Right renal pelvis (tissue), 4 donors: Measurements from ENCODE around the gene SINHCAF. TPM values are rescaled to one million over a fixed set of nuclear protein-coding genes. Genes with fewer than 3 reads are reported as not detected.

Source experiments
- DNase-seq, 4 donors: peaks; one replicate each; pipeline ENCODE4 v3.0.0-alpha.2; 2013; ENCODE audit warnings: low read depth in 4 of 4, low spot score in 3 of 4, missing footprints in 1 of 4
- polyA plus RNA-seq, 4 donors: library from polyadenylated mRNA; unstranded; fragments of 120-200 nt; gene quantifications; one replicate each; pipeline ENCODE4 v1.2.1, GENCODE V29; 2013; ENCODE audit not compliant: insufficient read length in 4 of 4

SINHCAF gene
- polyA plus RNA-seq, 4 donors, result 258 to 308 (median 277) TPM

DNA sequence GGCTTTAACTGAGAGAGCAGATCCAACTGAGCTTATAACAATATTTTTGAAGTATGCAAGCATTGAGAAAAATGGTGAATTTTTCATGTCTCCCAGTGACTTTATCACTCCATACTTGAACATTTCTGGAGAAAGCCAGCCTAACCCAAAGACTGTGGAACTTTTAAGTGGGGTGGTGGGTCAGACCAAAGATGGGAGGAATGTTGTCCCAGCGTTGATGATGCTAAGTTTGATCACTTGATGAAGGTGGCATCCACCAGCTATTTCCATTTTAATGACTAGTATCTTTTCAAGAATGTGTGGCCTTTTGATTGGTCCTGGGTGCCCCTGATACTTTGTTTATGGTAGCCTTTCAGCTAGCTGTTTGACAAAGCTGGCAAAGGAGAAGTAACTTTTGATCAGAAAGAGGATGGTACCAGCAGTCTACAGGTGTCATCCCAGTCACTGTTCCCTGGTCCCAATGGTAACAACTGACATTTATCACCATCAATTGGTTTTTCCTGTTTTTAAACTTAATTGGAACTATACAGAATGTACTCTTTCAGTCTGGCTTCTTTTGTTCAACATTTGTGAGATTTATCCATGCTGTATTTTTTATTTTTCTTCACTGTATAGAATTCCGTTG, 14.2 kb downstream of the SINHCAF start:
- DNase-seq, result no peak

DNA sequence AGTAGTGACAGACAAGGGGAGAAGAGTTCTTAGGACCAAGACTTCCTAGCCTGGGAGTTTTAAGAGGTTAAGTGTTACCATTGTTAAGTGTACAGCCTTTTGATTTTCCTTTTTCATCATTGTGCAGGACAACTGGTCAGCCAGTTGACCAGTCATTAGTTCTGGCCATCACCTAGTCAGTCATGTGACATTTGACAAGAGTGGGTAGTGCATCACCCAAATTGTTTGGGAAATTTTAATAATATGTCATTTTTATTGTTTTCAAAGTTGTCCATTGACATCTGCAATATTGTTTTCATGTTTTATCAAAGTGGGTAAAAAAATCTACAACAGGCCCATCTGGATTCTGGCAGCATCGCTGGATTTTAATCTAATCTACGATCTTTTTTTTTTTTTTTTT, 15.5 kb downstream of the SINHCAF start:
- no peak for DNase-seq

DNA sequence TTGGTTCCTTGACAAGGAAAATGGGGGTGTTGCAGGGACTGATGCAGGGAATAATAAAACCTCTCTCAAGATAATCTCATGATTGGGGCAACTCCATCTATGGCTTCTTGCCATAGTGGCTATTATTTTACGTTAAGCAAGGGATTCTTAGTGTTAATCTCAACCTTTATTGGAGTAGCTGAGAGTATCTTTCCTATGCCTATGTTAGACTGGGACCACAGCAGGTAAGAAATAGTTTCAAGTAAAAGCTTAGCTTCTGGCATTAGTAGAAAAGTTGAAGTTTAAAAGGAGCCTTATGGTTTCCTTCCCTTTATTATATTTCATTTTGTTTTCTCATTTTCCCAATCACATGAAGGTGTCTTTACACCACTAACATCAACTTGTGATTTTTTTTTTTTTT, 16.7 kb downstream of the SINHCAF start:
- no peak for DNase-seq

DNA sequence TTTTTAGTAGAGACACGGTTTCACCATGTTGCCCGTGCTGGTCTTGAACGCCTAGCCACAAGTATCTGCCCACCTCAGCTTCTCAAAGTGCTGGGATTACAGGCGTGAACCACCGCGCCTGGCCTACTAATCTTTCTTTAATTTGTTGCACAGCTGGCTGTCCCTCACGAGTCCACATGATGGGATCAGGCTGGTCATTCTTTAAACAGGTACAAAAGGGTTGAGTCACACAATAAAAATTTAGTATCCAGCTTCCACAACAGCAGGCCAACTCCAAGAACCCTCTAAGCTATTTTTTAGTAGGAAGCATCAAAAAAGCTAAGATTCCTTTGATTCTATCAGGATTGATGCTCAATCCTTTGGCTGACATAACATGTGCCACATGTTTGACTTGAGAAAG, 17.8 kb downstream of the SINHCAF start:
- DNase-seq, result no peak

DNA sequence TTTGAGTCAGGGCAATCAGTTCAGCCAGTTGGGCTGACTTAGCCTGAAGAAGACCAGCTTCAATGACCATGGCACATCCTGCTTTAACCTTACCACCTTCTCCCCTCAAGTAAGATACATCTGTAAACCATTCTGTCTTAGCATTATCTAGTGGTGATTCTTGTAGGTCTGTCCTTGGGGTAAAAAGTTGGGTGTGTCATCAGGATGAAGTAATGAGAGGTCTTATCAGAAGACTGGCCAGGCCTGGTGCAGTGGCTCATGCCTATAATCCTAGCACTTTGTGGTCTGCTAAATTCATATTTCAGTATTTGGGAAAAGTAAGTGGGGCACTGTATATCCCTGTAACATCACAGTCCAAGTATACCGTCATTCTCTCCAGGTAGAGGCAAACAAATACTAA, 19.1 kb downstream of the SINHCAF start:
- no peak for DNase-seq

DNA sequence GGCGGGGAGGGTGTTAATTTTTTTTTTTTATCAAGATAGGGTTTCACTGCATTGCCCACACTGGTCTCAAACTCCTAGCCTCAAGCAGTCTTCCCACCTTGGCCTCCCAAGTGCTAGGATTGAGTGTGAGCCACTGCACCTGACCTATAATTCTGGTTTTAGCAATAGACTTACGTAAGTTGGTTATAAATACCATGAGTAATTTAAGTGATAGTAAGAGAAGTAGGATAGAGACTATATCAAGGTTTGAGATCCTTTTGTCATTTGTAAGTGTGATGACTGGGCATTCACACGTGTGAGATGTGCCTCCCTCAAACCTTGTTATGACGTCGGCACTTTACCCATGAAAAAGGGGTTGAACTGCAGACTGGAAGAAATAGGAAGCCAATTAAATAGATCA, 22.5 kb downstream of the SINHCAF start:
- no peak for DNase-seq

DNA sequence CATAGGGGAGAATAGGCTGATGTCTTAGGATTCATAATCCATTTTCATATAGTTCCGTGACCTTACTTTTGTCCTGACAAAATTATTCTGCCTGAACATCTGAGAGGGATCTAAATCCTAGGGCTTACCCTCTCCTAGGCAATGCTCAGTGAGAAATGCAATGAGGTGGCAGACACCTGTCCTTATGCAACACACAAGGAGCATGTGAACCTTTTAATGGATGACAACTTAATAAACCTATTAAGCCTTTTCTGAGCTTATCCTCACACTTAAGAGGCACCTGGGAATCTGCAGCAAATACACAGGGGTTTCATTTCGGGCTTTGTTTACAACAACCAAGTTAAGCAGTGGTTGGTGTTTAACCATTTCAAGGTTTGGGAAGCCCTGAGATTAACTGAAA, 24.6 kb downstream of the SINHCAF start:
- DNase-seq, result no peak

DNA sequence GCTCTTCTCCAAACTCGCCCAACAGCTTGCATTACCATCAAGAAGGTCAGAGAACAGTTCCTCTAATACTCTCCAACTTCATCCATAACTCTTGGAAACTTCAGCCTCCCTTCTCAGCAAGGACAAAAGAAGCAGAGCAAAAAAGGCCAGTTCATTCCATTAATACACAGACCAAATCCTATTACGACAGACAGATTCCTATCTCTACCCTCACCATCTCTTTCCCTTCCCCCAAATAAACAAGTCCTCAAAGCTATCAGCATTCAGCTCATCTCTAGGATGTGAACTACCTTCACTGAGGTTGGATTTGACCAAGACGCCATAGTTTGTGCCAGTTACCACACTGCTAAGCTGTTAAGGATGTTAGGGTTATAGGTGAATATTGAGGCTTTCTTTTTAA, 25.2 kb downstream of the SINHCAF start:
- DNase-seq, result no peak

DNA sequence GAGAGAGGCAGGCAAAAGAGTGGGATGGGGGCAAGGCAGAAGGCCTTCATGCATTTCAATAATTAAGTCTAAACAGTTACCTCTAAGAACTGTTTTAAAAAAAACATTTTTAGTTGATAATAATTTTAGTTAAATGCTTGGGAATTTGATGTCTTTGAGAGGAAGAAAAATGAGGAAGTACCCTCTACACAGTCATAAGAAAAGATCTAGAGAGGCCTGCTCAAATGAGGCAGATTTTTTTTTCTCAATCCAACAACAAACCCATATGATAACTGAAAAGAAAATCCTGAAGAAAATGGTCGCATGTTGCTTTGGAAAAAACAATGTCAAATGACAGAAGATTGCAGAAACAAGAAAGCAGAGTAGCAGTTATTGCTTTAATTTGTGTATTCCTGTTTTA, 25.6 kb downstream of the SINHCAF start:
- DNase-seq, result no peak

DNA sequence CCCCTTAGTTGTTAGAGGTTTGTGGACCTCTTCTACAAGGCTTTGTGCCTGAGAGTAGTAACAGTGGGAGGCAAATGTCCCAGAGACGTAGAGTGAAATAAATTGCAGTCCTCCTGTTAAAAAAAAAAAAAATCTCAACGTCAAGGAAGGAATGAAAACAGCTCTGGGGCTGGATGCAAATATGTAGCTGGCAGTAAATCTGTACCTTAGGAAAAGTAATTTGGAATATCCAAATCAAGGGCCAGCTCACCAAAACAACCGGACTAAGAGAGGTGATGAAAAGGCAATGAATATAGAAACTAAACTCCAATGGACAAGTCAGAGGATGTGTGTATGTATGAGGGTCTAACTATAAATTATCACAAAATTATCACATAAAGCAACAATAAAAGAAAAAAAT, 27.0 kb downstream of the SINHCAF start:
- no peak for DNase-seq

DNA sequence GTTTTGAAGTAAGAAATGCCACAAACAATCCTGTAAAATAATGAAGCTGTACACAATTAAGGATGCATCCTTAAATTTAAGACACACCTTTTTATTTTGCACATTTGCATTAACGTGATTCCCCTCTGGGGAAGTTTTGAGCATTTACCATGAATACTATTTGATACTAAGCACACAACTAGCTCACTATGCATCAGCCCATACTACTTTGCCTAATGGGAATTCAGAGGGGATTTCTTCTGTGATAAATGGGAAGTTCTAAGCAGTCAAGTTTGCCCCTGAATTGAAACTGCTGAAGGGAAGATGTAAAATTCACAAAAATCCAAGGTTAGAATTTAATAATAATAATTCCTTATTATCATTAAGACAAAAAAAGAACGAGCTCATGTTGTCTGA, 27.4 kb downstream of the SINHCAF start:
- no peak for DNase-seq

DNA sequence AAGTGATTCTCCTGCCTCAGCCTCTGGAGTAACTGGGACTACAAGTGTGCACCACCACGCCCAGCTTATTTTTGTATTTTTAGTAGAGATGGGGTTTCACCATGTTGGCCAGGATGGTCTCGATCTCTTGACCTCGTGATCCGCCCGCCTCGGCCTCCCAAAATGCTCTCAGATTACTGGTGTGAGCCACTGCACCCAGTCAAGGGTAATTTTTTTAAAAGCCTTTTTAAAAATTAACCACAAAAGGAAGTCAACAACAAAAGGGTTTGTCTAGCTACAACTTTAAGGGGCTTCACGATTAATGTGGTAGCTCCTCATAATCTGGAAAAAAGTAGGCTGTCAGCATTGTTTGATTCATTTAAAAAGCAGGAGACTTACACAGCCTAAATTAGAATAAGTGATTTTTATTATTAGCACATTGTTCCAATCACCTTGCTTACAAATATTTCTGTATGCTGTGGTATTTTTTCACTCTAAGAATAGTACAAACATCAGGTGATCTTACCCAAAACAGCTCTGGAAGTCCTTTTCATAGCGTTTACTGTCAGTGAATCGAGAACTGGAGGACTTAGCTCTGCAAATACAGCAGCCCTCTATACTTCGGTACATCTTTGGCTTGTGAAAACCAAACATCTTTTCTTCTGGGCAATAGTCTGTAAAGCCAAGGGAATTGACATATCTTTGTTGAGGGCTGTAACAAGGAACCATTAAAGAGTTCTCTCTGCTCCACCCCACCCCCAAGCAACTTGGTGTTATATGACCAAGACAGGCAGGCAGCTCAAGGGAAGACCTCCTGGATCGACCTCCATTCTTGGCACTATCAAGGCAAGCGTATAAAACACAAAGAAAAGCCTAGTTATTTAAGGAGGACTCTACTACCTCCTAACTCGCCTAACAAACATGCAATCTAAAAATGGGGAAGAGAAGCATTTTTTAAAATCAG, 28.1 kb downstream of the SINHCAF start:
- DNase-seq, result no peak

DNA sequence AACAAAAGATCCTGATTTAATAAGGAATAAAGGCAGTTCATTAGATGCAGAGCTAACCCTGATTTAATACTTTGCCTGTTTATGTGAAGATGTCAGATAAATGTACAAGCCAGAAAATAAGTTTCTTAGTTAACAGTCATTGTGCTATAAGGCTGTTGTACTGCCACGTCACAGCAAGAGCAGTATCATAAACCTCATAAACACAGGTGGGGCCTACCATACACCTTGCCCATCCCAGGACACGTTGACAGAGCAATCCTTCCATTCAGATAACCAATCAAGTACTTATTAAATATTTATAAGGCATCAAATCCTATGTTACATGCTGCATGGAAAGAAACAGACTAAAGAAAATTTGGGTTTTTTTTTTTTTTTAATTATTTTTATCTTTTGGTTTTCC, 36.5 kb downstream of the SINHCAF start:
- no peak for DNase-seq

DNA sequence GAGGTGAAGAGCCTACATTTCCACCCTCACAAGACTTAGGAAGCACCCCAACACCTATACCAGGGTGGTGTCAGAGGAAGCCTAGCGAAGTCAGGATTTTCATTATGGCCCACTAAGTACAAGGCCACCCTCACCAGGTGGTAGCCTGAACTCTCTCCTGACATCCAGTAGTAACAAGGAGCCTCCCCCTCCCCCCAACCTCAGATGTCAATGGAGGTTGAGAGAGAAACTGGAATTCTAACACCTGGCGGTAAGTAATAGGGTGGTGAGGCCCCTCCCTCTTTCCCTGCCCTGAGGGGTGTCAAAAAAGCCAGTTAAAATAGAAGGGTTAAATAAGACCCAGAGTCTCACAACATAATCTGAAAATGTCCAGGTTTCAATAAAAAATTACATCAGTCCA, 37.6 kb downstream of the SINHCAF start:
- no peak for DNase-seq

DNA sequence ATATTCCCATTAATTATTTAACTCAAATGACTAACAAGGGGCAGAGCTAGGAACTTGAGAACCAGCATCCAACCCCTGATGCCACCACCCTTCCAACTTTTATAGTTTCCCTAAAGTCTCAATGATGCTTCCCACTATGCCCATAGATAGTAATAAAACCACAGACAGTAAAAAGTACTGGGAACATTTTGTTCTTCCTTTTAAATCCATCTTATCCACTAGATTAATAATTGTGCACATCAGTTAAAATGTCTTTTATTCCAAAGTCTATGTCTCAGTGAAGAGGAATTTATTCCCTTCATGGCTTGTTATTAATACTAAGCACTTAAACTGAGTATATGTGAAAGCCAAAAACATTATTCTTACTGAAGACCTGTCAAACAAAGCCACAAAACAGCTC, 45.8 kb downstream of the SINHCAF start:
- DNase-seq, result no peak

DNA sequence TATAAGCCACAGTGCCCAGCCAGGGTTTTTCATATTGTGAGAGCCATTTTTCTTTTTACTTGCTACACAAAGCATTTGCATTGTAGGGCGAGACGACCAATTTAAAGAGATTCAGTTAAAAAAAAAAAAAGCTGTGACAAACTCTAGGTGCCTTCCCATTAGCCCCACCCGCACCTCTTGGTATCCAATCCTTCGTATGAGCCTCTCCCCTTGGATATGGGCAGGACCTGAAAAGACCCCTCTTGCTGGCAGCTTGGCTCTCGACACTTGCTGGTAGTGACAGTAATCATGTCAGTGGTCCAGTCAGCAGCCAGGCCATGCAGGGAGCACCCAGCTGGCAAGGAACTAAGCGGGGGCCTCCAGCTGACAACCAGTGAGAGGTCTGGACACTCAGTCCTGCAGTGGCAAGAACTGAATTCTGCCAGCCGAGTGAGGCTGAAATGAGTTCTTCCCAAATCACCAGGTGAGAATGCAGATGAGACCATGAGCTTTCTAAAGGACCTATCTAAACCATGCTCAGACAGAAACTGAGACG, 46.5 kb downstream of the SINHCAF start:
- DNase-seq, result no peak

DNA sequence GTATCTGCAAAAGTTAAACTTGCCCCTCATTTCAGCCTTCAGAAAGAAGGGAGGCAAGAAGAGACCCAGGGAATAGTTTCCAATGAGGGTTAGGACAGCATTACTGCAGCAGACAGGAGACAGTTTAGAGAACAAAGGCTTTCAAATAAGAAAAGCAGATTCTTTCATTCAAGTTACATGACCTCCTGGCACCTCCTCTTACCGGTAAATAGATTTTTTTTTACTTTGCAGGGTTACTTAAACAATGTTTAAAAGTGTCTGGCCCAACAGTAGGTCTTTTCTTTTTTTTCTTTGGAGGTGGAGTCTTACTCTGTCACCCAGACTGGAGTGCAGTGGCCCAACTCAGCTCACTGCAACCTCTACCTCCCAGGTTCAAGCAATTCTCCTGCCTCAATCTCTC, 47.1 kb downstream of the SINHCAF start:
- DNase-seq, result no peak

DNA sequence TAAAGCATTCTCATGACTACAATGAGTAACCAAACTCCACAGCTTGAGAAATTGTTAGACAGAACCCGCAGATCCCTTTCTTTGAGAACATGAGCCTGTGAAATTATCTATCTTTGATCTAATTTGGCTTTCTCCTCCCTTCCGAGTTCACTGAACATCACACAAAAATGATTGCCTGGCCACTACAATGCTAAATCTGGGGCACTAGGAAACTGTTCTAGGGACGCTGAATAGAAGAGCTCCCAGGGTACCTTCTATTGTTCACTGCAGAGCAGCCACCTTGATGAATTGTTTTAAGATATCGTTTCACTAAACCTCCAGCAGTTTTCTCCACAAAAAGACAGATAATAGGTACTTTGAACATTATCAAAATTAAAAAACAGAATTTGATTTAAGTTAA, 47.5 kb downstream of the SINHCAF start:
- no peak for DNase-seq

DNA sequence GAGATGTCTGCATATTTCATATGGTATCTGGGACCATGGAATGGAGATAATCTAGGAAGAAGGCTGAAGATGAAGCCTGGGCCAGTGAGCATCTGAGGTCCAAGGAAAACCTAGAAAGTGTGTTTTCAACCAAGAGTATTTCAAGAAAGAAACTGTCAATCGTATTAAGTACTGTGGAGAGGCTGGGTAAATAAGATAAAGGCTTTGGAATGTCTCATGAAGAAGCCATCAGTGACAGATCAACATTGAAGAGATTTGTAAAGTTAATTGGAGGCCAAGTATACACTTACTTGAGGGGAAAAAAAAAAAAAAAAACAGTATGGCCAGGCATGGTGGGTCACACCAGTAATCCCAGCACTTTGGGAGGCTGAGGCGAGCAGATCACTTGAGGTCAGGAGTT, 48.9 kb downstream of the SINHCAF start:
- no peak for DNase-seq

DNA sequence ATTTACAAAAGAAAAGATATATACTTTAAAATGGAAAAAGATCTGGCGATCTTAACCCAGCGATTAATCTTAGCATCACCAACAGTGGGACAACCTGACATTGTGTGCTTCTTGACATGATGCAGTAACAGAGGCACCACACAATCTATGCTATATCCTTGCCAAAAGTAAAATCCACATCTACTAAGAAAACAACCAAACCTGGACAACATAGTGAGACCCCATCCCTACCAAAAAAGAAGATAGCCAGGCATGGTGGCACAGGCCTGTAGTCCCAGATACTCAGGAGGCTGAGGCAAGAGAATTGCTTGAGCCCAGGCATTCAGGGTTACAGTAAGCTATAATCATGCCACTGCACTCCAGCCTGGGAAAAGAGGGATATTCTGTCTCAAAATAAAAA, 50.5 kb downstream of the SINHCAF start:
- no peak for DNase-seq

DNA sequence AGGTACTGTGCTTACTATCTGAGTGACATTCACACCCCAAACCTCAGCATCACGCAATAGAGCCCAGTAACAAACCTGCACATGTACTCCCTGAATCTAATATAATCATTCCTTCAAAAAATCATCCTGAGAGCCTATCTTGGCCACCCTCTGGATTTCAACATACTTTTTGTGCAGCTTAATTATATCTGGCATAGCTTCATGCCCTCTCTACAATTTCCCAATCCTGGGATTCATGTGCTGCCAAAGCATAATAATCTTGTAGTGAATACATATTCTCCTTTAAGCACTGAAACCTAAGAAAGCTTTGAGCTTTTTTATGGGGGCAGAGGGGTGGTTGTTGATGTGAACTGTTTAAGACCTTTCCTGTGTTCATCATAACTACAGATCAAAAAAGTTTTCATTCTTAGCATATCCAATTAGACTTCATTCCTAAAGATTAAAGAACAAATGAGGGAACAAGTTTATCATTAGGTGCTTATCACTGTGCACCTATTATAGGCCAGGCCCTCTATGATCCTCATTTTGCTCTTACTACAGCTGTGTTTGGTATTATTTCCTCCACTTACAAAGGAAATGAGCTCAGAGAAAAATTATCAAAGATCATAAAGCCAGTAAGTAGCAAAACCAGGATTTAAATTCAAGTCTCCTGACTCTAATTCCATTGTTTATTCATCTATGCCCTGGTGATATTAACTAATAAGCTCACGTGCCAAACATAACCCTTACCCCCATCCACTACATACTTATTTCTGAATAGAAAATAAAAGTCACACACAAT, 51.2 kb downstream of the SINHCAF start:
- DNase-seq, result no peak
